ENCODE data around the gene CLECL1.
"Not testable (repeated sequence)": the region's sequence is repeated elsewhere in the genome, so short reads cannot be mapped to it uniquely, and the experiment has no call there.

The CLECL1 gene

GRCh38 chr12:9719790-9720189, 13.1 kb downstream of the CLECL1 start:
- no peak for DNase-seq (ENCODE audit: low read depth)

DNA sequence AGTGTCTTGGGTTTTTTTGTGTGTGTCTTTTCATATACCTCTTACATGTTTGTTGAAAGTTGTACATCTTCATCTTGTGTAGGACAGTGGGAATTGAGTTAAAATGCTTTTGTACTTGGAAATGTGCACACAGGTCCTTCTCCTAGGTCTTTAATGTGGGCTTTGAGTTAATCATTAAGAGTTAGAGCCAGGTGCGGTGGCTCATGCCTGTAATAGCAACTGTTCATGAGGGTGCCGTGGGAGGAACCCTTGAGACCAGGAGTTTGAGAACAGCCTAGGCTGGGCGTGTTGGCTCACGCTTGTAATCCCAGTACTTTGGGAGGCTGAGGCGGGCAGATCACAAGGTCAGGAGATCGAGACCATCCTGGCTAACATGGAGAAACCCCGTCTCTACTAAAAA, 13.9 kb downstream of the CLECL1 start:
- DNase-seq (ENCODE audit: low read depth), result no peak

GRCh38 chr12:9717070-9717925, 15.6 kb downstream of the CLECL1 start:
- no peak for DNase-seq (ENCODE audit: low read depth)

DNA sequence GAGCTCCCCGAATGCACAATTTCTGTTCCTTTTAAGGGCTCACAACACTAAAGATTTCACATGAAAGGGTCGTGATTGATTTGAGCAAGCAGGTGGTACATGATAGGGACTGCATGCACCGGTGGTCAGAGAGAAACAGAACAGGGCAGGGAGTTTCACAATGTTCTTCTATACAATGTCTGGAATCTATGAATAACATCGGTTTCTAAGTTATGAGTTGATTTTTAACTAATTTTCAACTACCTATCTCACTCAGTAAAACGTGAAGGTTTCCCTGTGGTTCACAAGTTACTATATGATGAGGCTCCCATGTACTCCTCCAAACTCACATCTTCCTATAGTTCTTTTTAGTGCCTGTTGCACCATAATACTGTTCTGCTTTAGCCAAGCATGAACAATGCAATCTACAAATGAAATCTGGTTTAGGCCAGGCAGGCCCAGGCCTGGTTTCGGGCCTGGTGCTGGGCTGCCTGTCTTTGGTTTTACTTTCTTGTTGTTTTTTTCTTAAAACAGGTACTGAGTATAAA, 19.8 kb downstream of the CLECL1 start:
- DNase-seq (ENCODE audit: low read depth), result not testable (repeated sequence)

- DNase-seq (ENCODE audit: low read depth), result no peak
Measured at GRCh38 chr12:9711664-9712063, 21.2 kb downstream of the CLECL1 start.

DNA sequence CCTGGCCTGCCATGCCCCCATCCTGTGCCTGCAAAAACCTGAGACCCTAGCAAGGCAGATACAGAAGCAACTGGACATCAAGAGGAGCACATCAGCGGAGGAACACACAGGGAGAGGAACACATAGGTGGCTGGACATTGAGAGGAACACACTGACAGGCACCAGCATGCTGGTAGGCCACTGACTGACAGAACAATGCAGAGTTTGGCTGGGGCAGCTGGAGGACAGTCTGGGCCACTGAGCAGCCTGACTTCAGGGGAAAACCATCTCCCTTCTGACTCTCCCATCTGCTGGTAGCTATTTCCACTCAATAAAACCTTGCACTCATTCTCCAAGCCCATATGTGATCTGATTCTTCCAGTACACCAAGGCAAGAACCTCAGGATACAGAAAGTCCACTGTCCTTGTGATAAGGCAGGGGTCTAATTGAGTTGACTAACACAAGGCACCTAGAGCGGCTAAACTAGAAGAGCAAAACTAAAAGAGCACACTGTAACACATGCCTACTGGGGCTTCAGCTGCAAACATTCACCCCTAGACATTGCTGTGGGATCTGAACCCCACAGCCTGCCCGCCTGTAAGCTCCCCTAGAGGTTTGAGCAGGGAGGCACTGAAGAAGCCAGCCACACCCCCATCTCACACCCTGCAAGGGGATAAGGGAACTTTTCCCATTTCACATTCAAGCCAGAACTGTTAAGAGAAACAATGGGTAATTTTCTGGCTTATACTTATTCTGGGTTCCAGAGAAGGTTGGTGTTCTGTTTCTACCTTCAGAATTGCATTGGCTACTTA, 22.1 kb downstream of the CLECL1 start:
- DNase-seq (ENCODE audit: low read depth), result no peak

- no peak for DNase-seq (ENCODE audit: low read depth)
Measured at GRCh38 chr12:9708853-9709252, 24.0 kb downstream of the CLECL1 start.

DNA sequence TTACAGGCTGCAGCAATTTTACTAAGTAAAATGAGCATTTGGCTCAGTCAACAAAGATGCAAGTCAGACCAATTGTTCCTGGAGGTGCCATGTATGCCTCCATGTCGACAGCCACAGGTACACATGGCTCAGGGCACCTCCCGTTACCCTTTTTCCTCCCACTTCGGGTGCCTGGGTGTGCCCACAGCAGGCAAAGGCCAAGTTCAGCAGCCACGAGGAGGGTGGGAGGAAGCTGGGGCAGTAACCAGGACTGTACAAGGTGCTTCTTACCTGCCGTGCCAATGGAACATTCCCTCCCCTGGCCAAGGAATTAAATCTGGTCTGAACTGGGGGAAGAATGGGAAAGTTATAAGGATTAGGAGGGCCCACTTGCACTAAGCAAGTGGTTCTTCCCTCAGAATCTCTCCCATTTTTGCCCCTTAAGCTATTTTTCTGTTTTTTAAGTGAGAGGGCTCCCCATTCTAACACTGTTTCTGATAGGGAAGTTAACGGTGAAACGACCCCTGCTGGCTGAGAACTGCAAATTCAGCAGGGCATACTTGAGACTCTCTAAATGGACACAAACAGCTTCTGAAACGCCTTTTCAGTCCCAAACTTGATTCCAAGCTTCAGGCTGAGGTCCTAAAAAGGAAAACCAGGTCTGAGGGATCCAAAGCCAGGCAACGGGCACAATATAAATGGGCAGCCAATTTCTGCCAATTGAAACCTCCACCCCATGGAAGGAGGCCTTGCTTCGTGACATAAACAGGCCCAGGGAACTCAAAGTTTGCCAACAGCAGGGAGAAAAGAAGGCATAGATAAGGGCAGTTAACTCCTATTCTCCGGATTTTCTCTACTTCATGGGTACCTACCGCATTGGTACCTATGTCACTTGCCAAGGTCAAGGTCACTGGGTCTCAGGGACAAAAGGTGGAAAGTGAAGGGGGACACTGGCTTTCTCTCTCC, 24.8 kb downstream of the CLECL1 start:
- peak; percentile 56 for DNase-seq (ENCODE audit: low read depth)

DNA sequence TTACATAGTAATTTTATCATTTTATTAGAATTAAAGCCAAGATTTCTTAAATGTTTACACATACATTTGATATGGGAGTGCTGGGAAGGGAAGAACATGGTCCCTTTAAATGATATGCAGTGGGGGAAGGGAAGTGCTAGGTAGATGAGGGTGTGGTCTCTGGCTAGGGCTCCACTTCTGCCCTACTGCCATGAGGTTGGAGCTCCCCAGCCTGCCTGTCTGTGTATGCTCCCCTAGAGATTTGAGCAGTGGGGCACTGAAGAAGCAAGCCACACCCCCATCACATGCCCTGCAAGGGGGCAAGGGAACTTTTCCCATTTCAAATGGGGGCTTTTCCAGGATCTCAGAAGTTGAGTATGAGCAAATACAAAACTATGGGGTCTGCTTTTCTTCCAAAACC, 25.5 kb downstream of the CLECL1 start:
- no peak for DNase-seq (ENCODE audit: low read depth)

DNA sequence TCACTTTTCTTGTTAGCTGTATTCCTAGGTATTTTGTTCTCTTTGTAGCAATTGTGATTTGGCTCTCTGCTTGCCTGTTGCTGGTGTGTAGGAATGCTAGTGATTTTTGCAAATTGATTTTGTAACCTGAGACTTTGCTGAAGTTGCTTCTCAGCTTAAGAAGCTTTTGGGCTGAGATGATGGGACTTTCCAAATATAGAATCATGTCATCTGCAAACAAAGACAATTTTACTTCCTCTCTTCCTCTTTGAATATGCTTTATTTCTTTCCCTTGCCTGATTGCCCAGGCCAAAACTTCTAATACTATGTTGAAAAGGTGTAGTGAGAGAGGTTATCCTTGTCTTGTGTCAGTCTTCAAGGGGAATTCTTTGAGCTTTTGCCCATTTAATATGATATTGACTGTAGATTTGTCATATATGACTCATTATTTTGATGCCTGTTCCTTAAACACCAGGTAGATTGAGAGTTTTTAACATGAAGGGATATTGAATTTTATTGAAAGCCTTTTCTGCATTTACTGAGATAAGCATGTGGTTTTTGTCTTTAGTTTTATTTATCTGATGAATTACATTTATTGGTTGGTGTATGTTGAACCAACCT, 26.7 kb downstream of the CLECL1 start:
- no peak for DNase-seq (ENCODE audit: low read depth)

- not testable (repeated sequence) for DNase-seq (ENCODE audit: low read depth)
Measured at GRCh38 chr12:9704561-9704960, 28.3 kb downstream of the CLECL1 start.

DNA sequence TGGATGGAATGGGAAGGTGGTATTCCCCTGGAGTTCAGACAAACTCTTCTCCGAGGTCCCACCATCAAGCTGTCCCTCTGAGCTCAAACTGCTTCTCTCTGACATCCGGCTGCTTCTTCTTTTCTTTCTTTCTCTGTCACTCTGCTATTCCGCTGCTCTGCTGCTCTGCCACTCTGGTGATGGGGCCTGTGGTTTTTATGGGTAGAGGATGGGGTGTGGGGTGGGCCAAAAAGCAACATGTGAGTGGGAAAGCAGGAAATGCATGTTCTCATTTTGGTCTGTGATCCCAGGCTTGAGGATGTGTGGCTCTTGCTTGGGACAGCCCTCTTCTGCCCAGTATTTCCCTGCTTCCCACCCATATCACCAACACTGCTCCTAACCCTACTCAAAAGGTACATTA, 30.6 kb downstream of the CLECL1 start:
- peak; percentile 23 for DNase-seq (ENCODE audit: low read depth)

- no peak for DNase-seq (ENCODE audit: low read depth)
Measured at GRCh38 chr12:9701380-9702154, 31.3 kb downstream of the CLECL1 start.

GRCh38 chr12:9700606-9700956, 32.3 kb downstream of the CLECL1 start:
- no peak for DNase-seq (ENCODE audit: low read depth)

GRCh38 chr12:9699898-9700605, 32.8 kb downstream of the CLECL1 start:
- DNase-seq (ENCODE audit: low read depth), result no peak

DNA sequence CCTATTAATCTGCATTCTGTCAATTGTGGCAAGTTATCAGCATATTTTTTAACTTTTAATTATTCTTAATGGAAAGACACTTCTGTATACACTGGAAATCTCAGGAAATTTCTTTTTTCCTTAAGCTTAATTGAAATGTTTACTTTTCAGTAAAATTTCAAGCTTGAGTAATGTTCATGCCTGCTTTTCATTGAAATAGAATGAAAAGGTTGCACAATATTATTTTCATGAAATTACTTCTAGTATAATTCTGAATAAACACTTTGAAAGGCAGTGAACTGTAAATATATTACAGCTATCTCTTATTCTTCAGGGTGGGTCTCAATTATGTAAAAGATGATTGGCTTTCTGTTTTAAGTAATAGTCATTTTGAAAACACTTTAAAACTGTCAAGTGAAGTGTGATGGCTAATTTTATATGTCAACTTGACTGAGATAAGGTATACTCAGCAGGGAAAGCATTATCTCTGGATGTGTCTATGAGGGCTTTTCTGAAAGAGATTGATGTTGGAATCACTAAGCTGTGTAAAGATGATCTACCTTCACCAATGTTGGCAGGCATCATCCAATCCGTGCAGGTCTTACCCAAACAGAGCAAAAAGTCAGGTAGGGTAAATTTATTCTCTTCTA, 33.5 kb downstream of the CLECL1 start:
- DNase-seq (ENCODE audit: low read depth), result no peak

GRCh38 chr12:9698681-9699080, 34.2 kb downstream of the CLECL1 start:
- DNase-seq (ENCODE audit: low read depth), result no peak

- no peak for DNase-seq (ENCODE audit: low read depth)
Measured at GRCh38 chr12:9697619-9698018, 35.3 kb downstream of the CLECL1 start.

DNA sequence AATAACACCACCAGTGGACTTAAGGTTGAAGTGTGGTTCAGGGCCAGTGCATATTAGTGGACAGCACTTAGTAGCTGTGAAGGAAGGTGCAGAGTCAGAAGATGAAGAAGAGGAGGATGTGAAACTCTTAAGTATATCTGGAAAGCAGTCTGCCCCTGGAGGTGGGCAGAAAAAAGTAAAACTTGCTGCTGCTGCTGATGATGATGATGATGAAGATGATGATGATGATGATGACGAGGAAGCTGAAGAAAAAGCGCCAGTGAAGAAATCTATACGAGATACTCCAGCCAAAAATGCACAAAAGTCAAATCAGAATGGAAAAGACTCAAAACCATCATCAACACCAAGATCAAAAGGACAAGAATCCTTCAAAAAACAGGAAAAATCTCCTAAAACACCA, 37.2 kb downstream of the CLECL1 start:
- DNase-seq (ENCODE audit: low read depth), result not testable (repeated sequence)

DNA sequence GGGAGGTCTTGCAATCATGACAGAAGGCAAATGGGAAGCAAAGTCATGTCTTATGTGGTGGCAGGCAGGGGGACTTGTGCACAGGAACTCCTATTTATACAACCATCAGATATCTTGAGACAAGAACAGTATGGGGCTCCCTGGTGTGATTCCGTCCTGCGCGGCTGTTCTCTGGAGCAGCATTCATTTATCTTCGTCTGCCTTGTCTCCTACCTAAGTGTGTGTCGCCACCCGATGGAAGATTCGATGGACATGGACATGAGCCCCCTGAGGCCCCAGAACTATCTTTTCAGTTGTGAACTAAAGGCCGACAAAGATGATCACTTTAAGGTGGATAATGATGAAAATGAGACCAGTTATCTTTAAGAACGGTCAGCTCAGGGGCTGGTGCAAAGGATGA, 37.7 kb downstream of the CLECL1 start:
- not testable (repeated sequence) for DNase-seq (ENCODE audit: low read depth)
